ENCODE data around the gene RPL39L.

GRCh38 chr3:187169231-187169960, 30.1 kb upstream of the RPL39L start:
- TF ChIP-seq, protein P1, sequence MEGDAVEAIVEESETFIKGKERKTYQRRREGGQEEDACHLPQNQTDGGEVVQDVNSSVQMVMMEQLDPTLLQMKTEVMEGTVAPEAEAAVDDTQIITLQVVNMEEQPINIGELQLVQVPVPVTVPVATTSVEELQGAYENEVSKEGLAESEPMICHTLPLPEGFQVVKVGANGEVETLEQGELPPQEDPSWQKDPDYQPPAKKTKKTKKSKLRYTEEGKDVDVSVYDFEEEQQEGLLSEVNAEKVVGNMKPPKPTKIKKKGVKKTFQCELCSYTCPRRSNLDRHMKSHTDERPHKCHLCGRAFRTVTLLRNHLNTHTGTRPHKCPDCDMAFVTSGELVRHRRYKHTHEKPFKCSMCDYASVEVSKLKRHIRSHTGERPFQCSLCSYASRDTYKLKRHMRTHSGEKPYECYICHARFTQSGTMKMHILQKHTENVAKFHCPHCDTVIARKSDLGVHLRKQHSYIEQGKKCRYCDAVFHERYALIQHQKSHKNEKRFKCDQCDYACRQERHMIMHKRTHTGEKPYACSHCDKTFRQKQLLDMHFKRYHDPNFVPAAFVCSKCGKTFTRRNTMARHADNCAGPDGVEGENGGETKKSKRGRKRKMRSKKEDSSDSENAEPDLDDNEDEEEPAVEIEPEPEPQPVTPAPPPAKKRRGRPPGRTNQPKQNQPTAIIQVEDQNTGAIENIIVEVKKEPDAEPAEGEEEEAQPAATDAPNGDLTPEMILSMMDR (IDR thresholded peaks at IDR 0.05; ENCODE audit: borderline replicate concordance, extremely low read depth, low read length, poor library complexity, severe bottlenecking) = no peak
- TF ChIP-seq EZH2 (IDR thresholded peaks at IDR 0.05; ENCODE audit: borderline replicate concordance, low read depth, low read length, severe bottlenecking) = no peak
